Tongue (tissue), 2 donors: ENCODE results near the gene MMS19. TPM values are rescaled to one million over a fixed set of nuclear protein-coding genes. Genes with fewer than 3 reads are reported as not detected.
"Not testable (repeated sequence)": the region's sequence is repeated elsewhere in the genome, so short reads cannot be mapped to it uniquely, and the experiment has no call there.

Experiments
- DNase-seq: peaks from one replicate; pipeline ENCODE4 v3.0.0-alpha.2; 2015
- total RNA-seq: library from RNA; depleted of rRNA; stranded (reverse); fragments of >200 nt; gene quantifications from one replicate; pipeline ENCODE4 v1.2.3, GENCODE V29; 2014

MMS19 gene
- total RNA-seq, 1 donor from 2014 or later = 127 TPM

DNA sequence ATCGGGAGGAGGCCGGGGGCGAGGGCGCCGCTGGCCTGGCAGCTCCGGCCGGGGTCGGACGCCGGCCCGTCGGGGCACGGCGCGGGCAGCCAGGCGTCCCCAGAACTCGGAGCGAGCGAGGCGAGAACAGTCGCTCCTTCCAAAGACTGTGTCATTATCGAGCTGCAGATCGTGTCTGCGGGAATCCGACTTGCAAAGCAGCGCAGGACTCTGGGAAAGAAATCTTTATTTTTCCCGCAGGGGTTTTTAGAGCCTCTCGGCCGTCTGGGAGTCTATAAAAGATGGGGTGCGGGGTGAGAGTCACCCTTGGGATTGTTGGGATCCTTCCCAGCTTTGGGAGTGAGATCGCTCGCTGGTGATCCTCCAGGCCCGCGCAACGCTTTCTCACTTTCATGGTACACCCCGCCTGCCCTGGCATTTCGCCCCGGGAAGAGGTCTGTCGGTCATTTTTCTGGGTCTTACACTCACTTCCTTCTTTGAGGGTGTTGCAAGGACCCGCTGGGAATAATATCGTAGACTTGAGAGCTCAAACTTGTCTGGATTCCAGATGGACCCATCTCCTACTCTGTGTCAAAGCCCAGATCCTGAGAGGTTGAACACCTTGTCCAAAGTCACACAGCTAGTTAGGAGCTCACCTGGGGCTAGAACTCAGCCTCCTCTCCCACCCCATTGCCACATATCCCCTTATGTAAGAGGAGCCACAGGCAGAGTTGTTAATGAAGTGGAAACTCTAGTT lies 1.5 kb upstream of the MMS19 start:
- peak; percentile 41 for DNase-seq

DNA sequence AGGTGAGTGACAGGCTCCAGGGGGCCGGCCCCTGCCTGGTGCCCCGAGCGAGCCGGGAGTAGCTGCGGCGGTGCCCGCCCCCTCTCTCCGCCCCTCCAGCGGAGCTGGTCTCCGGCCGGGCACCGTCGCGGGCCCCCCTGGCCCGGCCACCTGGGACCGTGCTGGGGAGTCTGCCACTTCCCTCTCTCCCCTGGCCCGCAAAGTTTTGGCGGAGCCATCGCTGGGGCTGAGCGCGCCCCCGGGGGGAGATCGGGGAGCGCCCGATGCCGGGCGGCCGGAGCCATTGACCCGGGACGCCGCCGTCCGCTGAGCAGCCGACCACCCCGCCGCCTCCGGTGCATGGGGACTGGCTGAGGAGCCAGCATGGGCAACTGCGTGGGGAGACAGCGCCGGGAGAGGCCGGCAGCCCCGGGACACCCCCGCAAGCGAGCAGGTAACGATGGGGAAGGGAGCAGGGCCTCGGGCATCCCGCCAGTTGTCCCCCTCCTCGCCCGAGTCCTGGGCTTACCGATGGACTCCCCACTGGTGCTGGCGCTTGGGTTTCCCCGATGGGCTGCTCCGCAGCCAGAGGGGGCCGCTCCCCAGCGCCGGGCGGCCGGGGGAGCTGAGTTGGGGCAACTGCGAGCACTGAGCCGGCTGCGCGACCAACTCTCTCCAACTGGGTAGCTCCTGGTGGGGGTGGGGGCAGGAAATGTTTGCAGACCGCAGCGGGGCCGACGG lies 779 bp upstream of the MMS19 start, which contains the start of gene UBTD1:
Gene UBTD1, plus strand, starts transcription at position 84 of the 720 bp plus-strand sequence. Its CDS starts 280 bp downstream, at position 364.
- peak; percentile 64 for DNase-seq

DNA sequence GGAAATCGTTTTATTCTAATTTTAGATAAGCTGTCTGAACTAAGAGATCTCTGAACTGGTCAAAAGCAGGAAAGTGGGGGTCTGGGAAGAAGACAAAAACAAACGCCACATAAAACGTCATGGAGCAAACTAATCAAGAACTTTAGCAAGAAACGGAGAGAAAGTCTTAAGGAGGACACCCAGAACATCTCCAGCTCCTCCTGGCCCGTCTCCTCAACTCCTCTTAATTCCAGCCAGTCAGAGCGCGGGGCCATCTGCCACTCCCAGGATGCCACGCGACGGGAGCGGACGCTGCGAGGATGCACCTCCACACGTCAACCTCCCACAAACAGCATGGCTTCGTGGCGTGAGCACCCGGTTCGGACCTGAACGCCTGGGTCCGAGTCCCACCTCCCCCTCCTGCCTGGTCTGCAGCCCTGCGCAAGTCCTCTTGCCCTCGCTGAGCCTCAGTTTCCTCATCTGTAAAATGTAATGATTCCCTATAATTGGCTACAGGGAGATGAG lies 598 bp downstream of the MMS19 start:
- peak; percentile 85 for DNase-seq

DNA sequence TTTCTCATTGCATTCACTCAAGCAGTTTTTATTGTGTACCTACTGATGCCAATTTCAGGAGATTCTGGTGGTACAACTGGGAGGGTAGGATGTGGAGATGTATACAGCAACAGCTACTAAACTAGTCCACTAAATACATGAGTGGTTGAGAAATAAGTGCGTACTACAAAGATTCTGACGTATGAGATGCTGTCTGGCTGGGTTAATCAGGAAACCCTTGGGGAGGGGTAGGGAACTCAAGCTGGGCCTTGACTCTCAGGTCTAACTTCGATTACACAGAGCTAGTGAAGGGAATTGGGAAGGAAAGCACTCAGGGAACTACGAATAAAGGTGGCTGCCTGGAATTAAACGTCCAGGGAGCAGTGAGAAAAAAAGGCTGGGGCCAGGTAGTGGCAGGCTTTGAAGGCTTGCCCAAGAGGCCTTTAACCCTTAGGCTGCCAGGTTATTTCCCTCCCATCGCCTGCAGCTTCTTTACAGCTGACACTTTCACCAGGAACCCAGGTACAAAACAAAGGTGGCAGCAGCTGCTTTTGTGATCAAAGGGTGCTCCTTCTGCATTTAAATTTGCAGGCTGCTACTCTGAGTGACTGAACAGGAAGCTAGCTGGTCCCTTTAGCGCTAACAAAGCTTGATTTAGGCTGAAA lies 3.2 kb downstream of the MMS19 start:
- no peak for DNase-seq

DNA sequence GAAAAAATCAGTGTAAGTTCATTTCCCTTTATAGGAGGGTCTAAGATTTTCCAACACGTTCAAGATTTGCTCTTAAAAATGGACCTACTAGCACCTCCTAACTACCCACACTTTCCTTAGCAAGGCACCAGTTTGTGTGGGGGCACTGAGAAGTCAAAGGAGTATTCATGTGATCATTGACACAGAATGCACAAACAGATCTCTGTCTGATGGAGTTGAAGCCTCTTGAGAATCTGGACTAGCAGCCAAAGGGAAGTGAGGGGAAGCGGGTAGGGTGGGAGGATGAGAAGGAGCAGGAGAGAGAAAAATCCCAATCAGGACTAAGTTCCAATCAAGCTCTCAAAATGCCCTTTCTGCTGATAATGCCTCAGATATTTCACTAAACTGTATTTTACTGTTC lies 4.1 kb downstream of the MMS19 start:
- no peak for DNase-seq

DNA sequence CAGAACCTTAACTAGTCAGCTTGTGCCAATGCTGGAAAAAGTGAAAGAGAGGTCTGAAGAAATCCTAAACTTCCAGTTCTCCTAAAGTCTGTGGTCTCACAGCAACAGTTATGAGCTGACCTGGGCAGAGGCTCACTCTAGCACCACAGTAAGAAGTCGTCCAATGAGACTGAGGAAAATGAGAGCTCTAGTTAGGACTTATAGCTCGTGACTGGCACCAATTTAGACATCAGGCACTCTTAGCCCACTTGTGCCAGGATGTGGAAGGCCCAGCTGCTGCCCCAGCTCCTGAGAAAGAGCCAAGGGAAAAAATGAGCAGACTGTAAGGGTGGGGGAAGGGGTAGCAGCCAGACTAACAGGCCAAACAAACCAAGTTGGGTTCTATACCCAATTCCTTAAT lies 7.6 kb downstream of the MMS19 start:
- peak; percentile 88 for DNase-seq

DNA sequence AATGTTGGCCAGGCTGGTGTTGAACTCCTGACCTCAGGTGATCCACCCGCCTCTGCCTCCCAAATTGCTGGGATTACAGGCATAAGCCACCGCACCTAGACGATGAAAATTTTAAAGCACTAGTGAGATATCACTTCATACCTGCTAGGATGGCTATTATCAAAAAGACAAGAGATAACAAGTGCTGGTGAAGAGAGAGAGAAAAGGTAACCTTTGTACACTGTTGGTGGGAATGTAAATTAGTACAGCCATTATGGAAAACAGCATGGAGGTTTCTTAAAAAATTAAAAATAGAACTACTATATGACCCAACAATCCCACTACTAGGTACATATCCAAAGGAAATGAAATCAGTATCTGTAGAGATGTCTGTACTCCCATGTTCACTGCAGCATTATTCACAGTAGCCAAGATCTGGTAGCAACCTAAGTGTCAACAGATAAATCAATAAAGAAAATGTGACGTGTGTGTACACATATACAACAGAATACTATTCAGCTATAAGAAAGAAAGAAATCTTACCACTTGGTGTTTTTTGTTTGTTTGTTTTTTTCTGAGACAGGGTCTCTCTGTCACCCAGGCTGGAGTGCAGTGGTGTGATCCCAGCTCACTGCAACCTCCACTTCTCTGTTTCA lies 12.5 kb downstream of the MMS19 start:
- no peak for DNase-seq

DNA sequence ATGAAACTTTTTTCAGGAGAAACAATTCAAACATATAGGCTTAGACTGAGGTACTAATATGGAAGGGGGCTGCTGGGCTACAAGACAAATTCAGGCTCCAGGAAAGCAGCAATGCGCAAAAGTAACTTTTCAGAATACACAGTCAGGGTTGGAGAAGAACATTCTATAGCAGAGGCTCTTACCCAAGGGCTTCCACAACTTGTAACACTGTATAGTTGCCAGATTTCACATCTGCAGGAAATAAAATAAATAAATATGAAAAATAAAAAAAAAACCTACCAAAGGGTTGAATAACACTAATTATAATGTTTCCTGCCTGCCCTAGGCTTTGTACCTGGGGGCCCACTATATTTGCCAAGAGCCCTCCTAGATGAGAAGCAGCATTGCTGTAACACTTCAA lies 14.3 kb downstream of the MMS19 start:
- peak; percentile 54 for DNase-seq

DNA sequence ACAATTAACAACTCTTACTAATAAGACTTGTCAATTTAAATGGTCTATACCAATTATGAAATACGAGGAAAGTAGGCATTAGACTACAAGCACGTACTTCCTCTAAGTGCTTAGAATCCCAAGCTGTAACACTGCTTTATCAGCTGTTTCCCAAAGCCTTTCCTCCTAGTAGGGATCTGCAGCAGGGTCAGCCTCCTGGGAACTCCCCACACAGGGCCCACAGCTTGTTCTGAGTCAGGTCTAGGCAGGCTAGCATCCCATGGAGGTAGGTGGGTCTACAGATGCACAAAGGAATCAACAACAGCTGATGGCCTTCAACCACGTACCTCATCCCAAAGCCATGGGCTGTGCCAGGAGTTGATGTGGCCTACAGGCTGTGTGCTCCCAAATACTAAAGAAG lies 14.7 kb downstream of the MMS19 start:
- no peak for DNase-seq

DNA sequence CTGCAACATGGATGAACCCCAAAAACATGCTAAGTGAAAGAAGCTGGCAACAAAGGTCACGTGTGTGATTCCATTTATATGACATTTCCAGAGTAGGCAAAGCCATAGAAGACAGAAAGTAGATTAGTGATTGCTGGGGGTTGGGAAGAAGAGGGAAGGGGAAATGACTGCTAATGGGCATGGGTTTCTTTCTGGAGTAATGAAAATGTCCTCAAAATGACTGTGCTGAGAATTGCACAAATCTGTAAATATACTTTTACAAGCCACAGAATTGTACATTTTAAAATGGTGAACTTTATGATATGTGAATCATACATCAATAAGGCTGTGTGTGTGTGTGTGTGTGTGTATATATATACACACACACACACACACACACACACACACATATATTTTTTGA lies 15.8 kb downstream of the MMS19 start:
- no peak for DNase-seq

DNA sequence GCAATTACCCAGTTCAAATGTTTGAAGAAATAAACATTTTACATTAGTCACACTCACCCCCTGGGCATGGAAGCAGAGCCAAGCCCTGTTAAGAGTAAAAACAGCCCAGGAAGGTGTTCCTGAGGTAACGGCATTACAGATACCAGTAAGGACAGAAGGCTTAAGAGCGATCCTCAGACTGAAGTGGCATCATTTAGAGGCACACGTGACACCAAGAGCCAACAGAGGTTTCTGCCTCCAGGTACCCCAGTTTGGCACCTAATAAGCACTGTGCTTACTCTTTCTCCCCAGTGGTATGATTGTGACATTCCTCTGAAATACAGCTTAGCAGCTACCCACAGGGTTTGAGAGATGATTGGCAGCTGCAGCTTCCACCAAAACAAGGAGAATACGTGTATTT lies 17.2 kb downstream of the MMS19 start:
- no peak for DNase-seq

DNA sequence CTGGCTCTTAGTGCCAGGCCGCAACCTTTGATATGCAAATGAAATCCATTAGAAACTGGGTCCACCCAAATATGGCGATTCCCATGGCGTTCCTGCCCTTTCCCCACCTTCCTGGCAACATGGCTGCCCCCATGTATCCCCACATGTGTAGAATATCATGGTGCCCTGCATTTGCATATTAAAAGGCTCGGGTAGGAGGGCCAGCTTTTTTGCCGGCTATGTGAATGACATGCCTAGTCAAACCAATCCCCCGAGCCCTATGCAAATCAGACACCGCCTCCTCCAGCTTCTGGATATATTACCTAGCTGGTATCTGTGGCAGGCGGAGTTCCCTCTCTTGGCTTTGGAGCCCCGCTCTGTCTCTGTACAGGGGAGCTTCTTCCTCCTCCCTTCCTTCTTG lies 18.3 kb downstream of the MMS19 start:
- no peak for DNase-seq

DNA sequence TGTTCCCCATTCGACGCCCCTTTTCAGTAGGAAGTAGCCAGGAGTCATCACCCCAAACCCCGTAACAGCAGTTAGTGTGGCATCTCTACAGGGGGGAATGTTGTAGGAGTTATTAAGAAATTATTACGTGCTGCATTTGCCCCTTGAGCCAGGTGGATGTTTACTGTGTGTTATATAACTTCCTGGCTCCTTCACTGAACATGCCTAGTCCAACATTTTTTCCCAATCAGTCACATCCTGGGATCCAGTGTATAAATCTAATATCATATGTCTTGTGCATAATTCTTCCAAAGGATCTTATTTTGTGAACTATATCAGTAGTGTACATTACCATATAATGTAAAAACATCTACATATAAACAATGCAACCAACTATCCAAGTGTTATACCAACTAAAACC lies 18.8 kb downstream of the MMS19 start:
- DNase-seq = not testable (repeated sequence)

DNA sequence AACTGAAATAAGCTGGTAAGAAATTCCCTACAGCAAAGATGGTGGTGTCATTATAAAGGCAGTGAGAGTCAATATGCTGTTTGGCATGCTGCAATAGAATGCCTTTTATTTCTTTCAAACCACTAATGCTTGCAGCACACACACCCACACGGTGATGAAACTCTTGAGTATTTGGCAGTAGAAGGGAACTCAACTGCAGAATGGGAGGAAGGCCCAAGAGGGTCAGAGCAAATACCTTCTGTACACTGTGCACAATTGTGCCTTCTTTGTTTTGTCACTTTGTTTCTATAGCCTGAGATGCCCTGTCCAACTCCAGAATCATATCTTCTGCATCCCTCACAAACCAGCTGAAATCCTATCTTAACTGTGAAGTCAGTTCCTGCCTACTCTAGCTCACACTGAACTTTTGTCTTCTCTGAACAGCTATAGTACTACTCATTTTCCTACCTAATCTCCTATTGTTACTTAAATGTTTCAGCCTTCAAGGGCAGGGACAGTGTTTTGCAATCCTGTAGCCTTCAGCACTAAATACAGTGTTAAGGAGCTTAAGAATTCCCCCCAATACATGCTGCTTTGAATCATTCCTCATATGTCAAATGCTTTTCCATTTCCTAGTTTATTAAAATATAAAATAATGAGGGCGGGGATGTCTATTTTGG lies 22.2 kb downstream of the MMS19 start:
- DNase-seq = no peak

DNA sequence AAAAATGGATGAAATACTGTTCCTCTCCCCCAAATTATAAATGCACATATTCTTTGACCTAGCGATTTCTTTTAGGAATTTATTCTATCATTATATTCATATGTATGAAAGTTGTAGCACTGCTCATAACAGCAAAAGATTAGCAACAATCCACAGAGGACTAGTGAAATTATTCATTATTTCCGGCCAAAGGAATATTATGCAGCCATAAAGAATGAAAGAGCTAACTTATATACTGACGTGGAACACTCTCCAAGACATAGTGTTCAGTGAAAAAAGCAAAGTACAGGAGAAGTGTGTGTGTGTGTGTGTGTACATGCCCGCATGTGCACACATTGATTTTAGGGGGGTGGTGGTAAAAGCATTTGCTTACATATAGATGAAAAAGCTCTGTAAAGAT lies 23.3 kb downstream of the MMS19 start:
- no peak for DNase-seq

DNA sequence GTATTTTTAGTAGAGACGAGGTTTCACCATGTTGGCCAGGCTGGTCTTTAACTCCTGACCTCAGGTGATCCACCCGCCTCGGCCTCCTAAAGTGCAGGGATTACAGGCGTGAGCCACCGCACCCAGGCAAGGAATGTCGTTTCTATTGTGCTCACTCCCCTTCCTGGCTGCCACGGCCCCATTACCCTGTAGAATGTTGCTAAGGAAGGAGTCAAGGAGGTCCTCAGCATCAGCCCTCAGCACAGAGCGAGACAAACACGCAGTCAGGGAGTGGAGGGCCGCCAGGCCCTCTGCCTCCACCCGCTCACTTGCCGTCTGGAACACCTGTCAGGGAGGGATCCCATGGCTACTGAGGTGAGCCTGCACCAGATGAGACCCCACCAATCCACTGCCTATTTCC lies 29.4 kb downstream of the MMS19 start:
- DNase-seq = not testable (repeated sequence)

DNA sequence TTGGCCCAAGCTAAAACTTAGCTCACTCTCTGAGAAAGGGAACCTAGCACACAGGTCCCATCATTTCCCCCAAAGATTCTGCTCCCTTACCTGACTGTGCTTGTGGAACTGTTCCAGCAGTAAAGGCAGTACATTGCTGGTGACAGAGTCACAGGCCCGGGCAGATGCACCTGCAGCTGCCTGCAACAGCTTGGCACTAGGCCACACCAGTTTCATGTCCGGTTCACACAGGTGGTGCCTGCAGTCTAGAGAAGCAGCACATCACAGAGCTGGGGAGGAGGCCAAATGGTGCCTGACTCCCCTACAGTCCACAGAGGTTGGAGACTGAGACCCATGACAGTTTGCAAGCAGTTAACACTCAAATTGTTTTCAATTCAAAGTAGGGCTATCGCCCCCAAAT lies 30.1 kb downstream of the MMS19 start:
- no peak for DNase-seq

DNA sequence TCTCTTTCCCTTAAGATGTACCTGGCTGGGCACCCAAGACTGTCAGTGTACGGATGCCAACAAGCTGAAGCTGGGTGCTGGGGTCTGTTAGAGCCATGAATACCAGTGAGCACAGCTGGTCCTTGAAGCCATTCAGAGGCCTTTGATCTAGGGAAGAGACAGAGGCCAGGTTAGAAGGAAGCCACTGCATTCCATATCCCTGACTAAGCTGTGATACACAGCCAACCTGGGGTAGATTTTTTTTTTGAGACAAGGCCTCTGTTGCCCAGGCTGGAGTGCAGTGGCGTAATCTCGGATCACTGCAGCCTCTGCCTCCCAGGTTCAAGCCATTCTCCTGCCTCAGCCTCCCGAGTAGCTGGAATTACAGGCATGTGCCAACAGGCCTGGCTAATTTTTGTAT lies 31.5 kb downstream of the MMS19 start:
- no peak for DNase-seq

DNA sequence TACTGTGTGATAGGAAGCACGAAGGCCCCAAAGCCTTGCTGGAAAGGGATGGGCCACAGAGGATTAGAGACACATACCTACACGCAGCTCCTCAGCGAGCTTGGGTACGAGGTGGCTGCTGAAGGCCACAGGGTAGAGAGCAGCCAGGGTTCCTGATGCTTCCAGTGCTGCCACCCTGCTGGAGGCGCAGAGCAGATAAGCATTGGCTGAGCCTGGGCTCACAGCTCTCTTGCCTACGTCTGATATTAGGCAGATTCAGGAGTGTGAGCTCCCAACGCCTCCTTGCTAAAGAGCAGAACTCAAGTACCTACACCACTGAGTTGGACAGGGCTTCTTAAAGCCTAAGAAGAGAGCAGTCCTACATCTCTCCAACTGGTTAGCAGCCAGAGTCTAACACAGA lies 32.2 kb downstream of the MMS19 start:
- DNase-seq = no peak

DNA sequence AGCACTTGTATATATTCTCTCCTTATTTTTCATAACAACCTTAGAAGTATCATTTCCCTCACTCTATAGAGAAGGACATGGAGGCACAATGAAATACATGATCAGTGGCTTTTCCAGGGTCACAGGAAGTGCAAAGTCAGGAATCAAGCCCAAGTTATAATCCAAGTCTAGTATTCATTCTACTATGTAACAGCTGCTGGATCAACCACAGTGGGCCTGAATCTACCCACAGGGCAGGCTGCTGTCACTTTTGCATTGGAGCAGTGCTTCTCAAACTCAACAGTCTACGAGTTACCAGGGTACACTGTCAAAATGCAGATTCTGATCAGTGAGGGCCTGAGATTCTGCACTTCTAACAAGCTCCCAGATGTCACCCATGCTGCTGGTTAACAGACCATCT lies 34.0 kb downstream of the MMS19 start:
- DNase-seq = no peak

DNA sequence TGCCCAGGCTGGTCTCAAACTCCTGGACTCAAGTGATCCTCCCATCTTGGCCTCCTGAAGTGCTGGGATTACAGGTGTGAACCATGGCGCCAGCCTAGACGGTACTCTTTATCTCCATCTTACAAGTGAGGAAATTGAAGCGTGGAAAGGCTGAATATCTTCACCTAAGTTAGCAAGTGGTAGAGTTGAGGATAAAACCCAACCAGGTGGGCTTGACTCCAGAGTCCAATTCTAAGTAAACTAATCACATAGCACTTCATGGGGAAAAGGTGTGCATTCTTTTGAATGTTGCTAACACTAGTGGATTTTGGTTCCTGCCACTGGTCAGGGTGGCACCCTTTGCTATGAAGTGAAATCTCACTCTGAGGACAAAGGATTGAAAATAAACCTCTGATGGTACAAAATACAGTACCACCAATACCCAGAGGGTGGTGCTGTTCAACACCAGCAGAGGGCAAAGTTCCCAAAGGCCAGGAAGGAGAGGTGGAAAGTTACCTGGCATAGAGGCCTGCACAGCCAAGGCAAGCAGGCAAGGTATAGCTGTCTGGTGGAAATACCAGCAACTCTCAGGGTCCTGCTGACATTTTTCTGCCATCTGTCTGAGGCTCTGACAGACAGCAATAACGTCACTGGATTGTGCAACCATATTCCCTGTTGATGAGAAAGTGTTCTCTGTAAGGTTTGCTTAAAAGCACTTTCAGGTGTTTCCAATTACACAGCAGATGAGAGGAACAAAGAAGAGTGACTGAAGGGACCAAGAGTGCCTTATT lies 34.7 kb downstream of the MMS19 start:
- DNase-seq = peak; percentile 68
